PC-9 (cell line): ENCODE results near the gene LTC4S. TPM values are rescaled to one million over a fixed set of nuclear protein-coding genes. Genes with fewer than 3 reads are reported as not detected.

Experiments
- BruUV-seq: library from RNA; stranded (reverse); fragments of 400-500 nt; replicated peaks from 2 replicates; lab custom pipeline; 2021; lab: Mats Ljungman, UMichigan
- CTCF ChIA-PET: fragments of 300-600 bp; sonication (Branson Sonifier 250); formaldehyde crosslinking; loops from one replicate; lab custom pipeline; 2022; ENCODE audit warnings: antibody characterized with exemption; lab: Charles Lee
- POLR2A ChIA-PET: fragments of 300-600 bp; sonication (Branson Sonifier 250); formaldehyde crosslinking; loops from one replicate; lab custom pipeline; 2022; ENCODE audit warnings: antibody characterized with exemption; ENCODE audit not compliant: unreplicated experiment; lab: Charles Lee
- DNase-seq, 2 experiments: peaks; one replicate each; pipeline versions ENCODE4 v3.0.0 to v3.0.0-alpha.2; 2015 to 2022; ENCODE audit warnings: mixed read lengths in 1 of 2
- H2AFZ ChIP-seq: fragments of 200-600 bp; sonication (generic); 2 replicates; pipeline ENCODE4 v1.8.1; 2017; ENCODE audit warnings: antibody characterized with exemption
- H3F3A ChIP-seq: fragments of 200-600 bp; sonication (generic); 2 replicates; pipeline ENCODE4 v1.8.1; 2017; ENCODE audit warnings: antibody characterized with exemption, mild to moderate bottlenecking, low read depth; ENCODE audit not compliant: insufficient read depth
- H3K27ac ChIP-seq: fragments of 200-600 bp; sonication (generic); 2 replicates; pipeline ENCODE4 v1.6.1; 2016; ENCODE audit warnings: mixed run types
- H3K27me3 ChIP-seq: fragments of 200-600 bp; sonication (generic); 2 replicates; pipeline ENCODE4 v1.6.1; 2016; ENCODE audit warnings: low read depth, mixed run types; ENCODE audit not compliant: insufficient read depth
- H3K36me3 ChIP-seq: fragments of 200-600 bp; sonication (generic); 2 replicates; pipeline ENCODE4 v1.6.1; 2016; ENCODE audit warnings: low read depth, mixed run types
- H3K4me1 ChIP-seq: fragments of 200-600 bp; sonication (generic); replicated peaks from 2 replicates; pipeline ENCODE4 v1.6.1; 2016; ENCODE audit warnings: mixed run types; ENCODE audit not compliant: insufficient read depth
- H3K4me2 ChIP-seq: fragments of 200-600 bp; sonication (generic); 2 replicates; pipeline ENCODE4 v1.6.1; 2017; ENCODE audit warnings: mixed run types
- H3K4me3 ChIP-seq: fragments of 200-600 bp; sonication (generic); 2 replicates; pipeline ENCODE4 v1.6.1; 2016; ENCODE audit warnings: mixed run types
- H3K79me2 ChIP-seq: fragments of 200-600 bp; sonication (generic); 2 replicates; pipeline ENCODE4 v1.6.1; 2017; ENCODE audit warnings: low read depth, mixed run types
- H3K9me2 ChIP-seq: fragments of 200-600 bp; sonication (generic); 2 replicates; pipeline ENCODE4 v1.8.1; 2017; ENCODE audit warnings: mild to moderate bottlenecking; ENCODE audit not compliant: insufficient read depth
- H3K9me3 ChIP-seq: fragments of 200-600 bp; sonication (generic); 2 replicates; pipeline ENCODE4 v1.8.1; 2016; ENCODE audit warnings: low read depth; ENCODE audit not compliant: insufficient read depth
- H4K20me1 ChIP-seq: fragments of 200-600 bp; sonication (generic); 2 replicates; pipeline ENCODE4 v1.8.1; 2017; ENCODE audit not compliant: insufficient read depth
- CTCF ChIP-seq: fragments of 200-600 bp; sonication (generic); conservative IDR thresholded peaks from 2 replicates; pipeline ENCODE4 v1.6.1; 2017; ENCODE audit warnings: mixed run types, antibody characterized with exemption, mild to moderate bottlenecking, moderate library complexity
- EZH2 ChIP-seq: fragments of 200-600 bp; sonication (generic); IDR thresholded peaks from 2 replicates; pipeline ENCODE4 v1.8.0; 2017; ENCODE audit warnings: antibody characterized with exemption, low read depth
- intact Hi-C: fragments of 100-400 bp; cut with micrococcal nuclease; formaldehyde crosslinking; loops from one replicate; pipeline ENCODE4 v1.10.0; 2022; ENCODE audit not compliant: unreplicated experiment
- total RNA-seq: library from RNA; stranded (reverse); gene quantifications from 2 replicates; pipeline ENCODE4 v1.2.3, GENCODE V29; 2021

Gene LTC4S
- total RNA-seq, 1 experiment from 2014 or later = 9.7 TPM

GRCh38 chr5:179830818-179831468 is 37.2 kb downstream of the LTC4S start:
- no peak overlapping the region for H3K4me2 ChIP-seq
- intact Hi-C loops = no loop called here
- no peaks in the 10 kb centered on the region for H3K9me3 ChIP-seq
- H3K79me2 ChIP-seq = peaks cover 61% of the 10 kb centered on the region
- ChIA-PET CTCF (no interaction called here), POLR2A (interaction anchor here (0.7 kb wide), 1 partner anchor 293 kb away, joined by 3 read pairs; no protein-coding TSS in a partner anchor)
- H3K4me1 ChIP-seq = peaks cover 8% of the 10 kb centered on the region; the same call in 1 of the 2 replicates
- no peak overlapping the region for H2AFZ ChIP-seq
- H3K4me3 ChIP-seq = no peak overlapping the region
- no peak for DNase-seq
- H4K20me1 ChIP-seq = peaks cover 79% of the 10 kb centered on the region
- no peaks in the 10 kb centered on the region for H3K27me3 ChIP-seq
- TF ChIP-seq EZH2 = no peak
- no peak for TF ChIP-seq CTCF
- H3K27ac ChIP-seq = no peak overlapping the region; the same call in 1 of the 2 replicates
- no peaks in the 10 kb centered on the region for H3K9me2 ChIP-seq
- BruUV-seq = no TSS peak
- peaks cover 72% of the 10 kb centered on the region for H3K36me3 ChIP-seq
- peaks cover 87% of the 10 kb centered on the region for H3F3A ChIP-seq

- BruUV-seq = no TSS peak
- H3K36me3 ChIP-seq = peaks cover 69% of the 10 kb centered on the region
These were observed 38.4 kb downstream of the LTC4S start for GRCh38 chr5:179832039-179832745.

More at GRCh38 chr5:179832039-179832745, 38.4 kb downstream of the LTC4S start:
- Histone ChIP-seq H3F3A (peaks cover 87% of the 10 kb centered on the region), H3K27ac (no peak overlapping the region), H2AFZ (no peak overlapping the region), H3K9me3 (no peaks in the 10 kb centered on the region), H3K9me2 (no peaks in the 10 kb centered on the region), H3K4me2 (no peak overlapping the region), H3K79me2 (peaks cover 48% of the 10 kb centered on the region), H3K4me1 (peaks cover 8% of the 10 kb centered on the region; the same call in 1 of the 2 replicates), H3K27me3 (no peaks in the 10 kb centered on the region), H3K4me3 (no peak overlapping the region), H4K20me1 (peaks cover 79% of the 10 kb centered on the region)
- no peak for DNase-seq
- CTCF ChIA-PET = no interaction called here
- POLR2A ChIA-PET = interaction anchor here (0.5 kb wide), 1 partner anchor 10 kb away, joined by 3 read pairs; no protein-coding TSS in a partner anchor
- intact Hi-C loops = no loop called here
- TF ChIP-seq EZH2 (no peak), CTCF (no peak)
